Muscle of leg (tissue), 11 donors: Measurements from ENCODE around the gene RBBP8NL. TPM values are rescaled to one million over a fixed set of nuclear protein-coding genes. Genes with fewer than 3 reads are reported as not detected.

Source experiments
- DNase-seq: peaks from one replicate; pipeline ENCODE4 v3.0.0; 2013
- H3K27ac ChIP-seq: one replicate; pipeline ENCODE4 v1.5.1; 2013; ENCODE audit warnings: mild to moderate bottlenecking, low read length, control low read depth
- H3K27me3 ChIP-seq: one replicate; pipeline ENCODE4 v1.6.1; 2013; ENCODE audit warnings: low read length; ENCODE audit not compliant: control insufficient read depth, insufficient read depth
- H3K36me3 ChIP-seq: one replicate; pipeline ENCODE4 v1.6.1; 2013; ENCODE audit warnings: low read length; ENCODE audit not compliant: control insufficient read depth, insufficient read depth
- H3K4me1 ChIP-seq: one replicate; pipeline ENCODE4 v1.6.1; 2013; ENCODE audit warnings: low read length; ENCODE audit not compliant: control insufficient read depth, insufficient read depth
- H3K4me3 ChIP-seq: one replicate; pipeline ENCODE4 v1.5.1; 2013; ENCODE audit warnings: low read length, control low read depth
- H3K9me3 ChIP-seq: replicated peaks from 2 replicates; pipeline ENCODE4 v1.6.1; 2013; ENCODE audit warnings: low read depth, low read length; ENCODE audit not compliant: control insufficient read depth
- WGBS: methylation state at CpG from one replicate; pipeline ENCODE4 v1.1.5; 2013; ENCODE audit warnings: missing lambda C conversion rate; ENCODE audit not compliant: insufficient coverage; 5-methylcytosine and 5-hydroxymethylcytosine counted together
- polyA plus RNA-seq, 8 donors: library from polyadenylated mRNA; unstranded; fragments of 120-200 nt; gene quantifications; one replicate each; pipeline versions ENCODE4 v1.2.1 to v1.2.3, GENCODE V29; 2013; ENCODE audit warnings: inconsistent platforms in 1 of 8, low replicate concordance in 1 of 8; ENCODE audit not compliant: insufficient read length in 8 of 8, insufficient read depth in 1 of 8
- total RNA-seq: library from RNA; stranded (reverse); fragments of 120-200 nt; gene quantifications from one replicate; pipeline ENCODE4 v1.2.4, GENCODE V29; 2013

Gene RBBP8NL
- total and polyA plus RNA-seq, 9 donors, result 0.04 to 0.68 (median 0.11) TPM; not detected in 4

DNA sequence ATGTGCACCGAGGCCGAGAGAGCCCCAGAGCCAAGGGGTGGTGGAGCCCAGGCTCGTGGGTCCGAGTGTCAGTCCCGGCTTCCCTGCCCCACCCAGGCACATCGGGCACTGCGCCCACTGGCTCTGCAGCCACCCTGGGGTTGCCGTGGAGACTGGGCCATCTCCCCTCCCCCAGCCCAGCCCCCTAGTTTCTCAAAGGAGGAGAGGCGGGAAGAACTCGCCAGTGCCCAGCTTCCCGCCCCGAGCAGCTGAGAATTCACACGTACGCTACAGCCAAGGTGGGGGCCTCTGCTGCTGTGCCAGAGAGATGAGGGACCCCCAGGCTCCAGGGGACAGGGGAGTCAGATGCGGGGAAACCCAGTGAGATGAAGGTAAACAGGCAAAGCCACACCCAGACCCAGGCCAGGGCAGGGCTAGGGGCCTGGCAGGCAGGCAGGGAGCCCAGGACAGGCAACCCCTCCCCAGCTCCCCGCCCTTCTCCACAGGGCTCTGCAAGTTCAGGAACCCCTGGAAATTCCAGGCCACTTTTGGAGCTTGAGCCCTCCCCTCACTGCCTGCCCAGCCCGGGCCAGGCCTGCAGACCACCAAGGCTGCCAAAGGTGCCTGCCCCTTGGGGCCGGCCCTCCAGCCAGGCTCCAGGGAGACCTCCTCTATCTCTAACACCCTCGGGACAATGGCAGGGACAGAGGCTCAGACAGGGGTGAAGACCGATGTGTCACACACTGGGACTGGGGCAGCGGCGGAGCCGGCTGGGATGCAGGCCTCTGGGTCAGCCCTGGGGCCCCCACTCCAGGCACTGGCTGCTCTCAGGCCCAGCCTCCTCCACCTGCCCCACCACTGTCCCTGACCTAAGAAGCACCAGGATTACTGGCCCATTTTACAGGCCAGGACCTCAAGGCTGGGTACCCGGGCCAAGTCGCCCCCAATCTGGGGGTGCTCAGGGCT lies 66.2 kb downstream of the RBBP8NL start:
- no peaks in the 10 kb centered on the region for H3K36me3 ChIP-seq
- WGBS, result 51% methylated on average over 16 of the region's 25 CpGs
- H3K9me3 ChIP-seq, result no peaks in the 10 kb centered on the region
- H3K4me3 ChIP-seq, result no peak overlapping the region
- peak overlapping the region; percentile 25 for H3K27ac ChIP-seq
- peaks cover 96% of the 10 kb centered on the region for H3K4me1 ChIP-seq
- peaks cover 2% of the 10 kb centered on the region for H3K27me3 ChIP-seq
- no peak for DNase-seq

Other genes with a start within 250 kb of the RBBP8NL start
- gene MTG2, start 244.5 kb downstream of the RBBP8NL start, total RNA-seq, result 22.7 TPM
- 10 to 100 TPM; 22.2 to 30.0 (median 27.0) TPM for gene MTG2, start 244.5 kb downstream of the RBBP8NL start, polyA plus RNA-seq
- gene HRH3, start 207.3 kb downstream of the RBBP8NL start, total RNA-seq, result 0.35 TPM
- 1 to 10 TPM in 1 of 8 donors, under 1 TPM in 7; 0.09 to 1.3 (median 0.54) TPM for gene HRH3, start 207.3 kb downstream of the RBBP8NL start, polyA plus RNA-seq
- 33.6 TPM for gene OSBPL2, start 189.0 kb downstream of the RBBP8NL start, total RNA-seq
- 10 to 100 TPM; 21.6 to 29.2 (median 24.7) TPM for gene OSBPL2, start 189.0 kb downstream of the RBBP8NL start, polyA plus RNA-seq
- 62.2 TPM for gene ADRM1, start 124.5 kb downstream of the RBBP8NL start, total RNA-seq
- 10 to 100 TPM; 53.6 to 65.6 (median 58.6) TPM for gene ADRM1, start 124.5 kb downstream of the RBBP8NL start, polyA plus RNA-seq
- gene LAMA5, start 60.2 kb downstream of the RBBP8NL start, total RNA-seq, result 30.9 TPM
- gene LAMA5, start 60.2 kb downstream of the RBBP8NL start, polyA plus RNA-seq, result 100 to 1,000 TPM in 1 of 8 donors, 10 to 100 TPM in 7; 42.4 to 107 (median 78.8) TPM
- gene RPS21, start 40.4 kb downstream of the RBBP8NL start, total RNA-seq, result 1,496 TPM
- gene RPS21, start 40.4 kb downstream of the RBBP8NL start, polyA plus RNA-seq, result 1,000 to 10,000 TPM; 1,129 to 1,597 (median 1,375) TPM
- 2.0 TPM for gene CABLES2, start 20.3 kb downstream of the RBBP8NL start, total RNA-seq
- gene CABLES2, start 20.3 kb downstream of the RBBP8NL start, polyA plus RNA-seq, result 1 to 10 TPM; 4.6 to 8.2 (median 5.9) TPM
- gene GATA5, start 48.5 kb upstream of the RBBP8NL start, total RNA-seq, result not detected
- 1 to 10 TPM in 1 of 8 donors, under 1 TPM in 4, not detected in 3; 0.06 to 2.5 (median 0.08) TPM for gene GATA5, start 48.5 kb upstream of the RBBP8NL start, polyA plus RNA-seq
- gene SLCO4A1, start 215.0 kb upstream of the RBBP8NL start, total RNA-seq, result 0.53 TPM
- 1 to 10 TPM in 1 of 8 donors, under 1 TPM in 7; 0.11 to 1.2 (median 0.45) TPM for gene SLCO4A1, start 215.0 kb upstream of the RBBP8NL start, polyA plus RNA-seq